Stimulated activated naive B cell treated with anti-CD40 and anti-IgM and Interleukin-4, amounts not matched to agents 10 μg/mL and 1 μg/mL and 100 μg/mL, for 72 hours (primary cell): ENCODE measurements around the gene MRPL41.
"Not testable (repeated sequence)": the region's sequence is repeated elsewhere in the genome, so short reads cannot be mapped to it uniquely, and the experiment has no call there.

Source experiments
- ATAC-seq, 2 donors: fragments of 150-1000 bp; cut with Tn5 transposase; replicated peaks; 2 replicates each; pipeline ENCODE4 v1.10.0; 2021; ENCODE audit warnings: moderate library complexity in 1 of 2
- DNase-seq: peaks from one replicate; pipeline ENCODE4 v3.0.0; 2021
- H3K27ac Mint-ChIP-seq: one replicate; pipeline ENCODE4 v1.8.0; 2022; ENCODE audit warnings: mild to moderate bottlenecking, mixed read lengths
- H3K27me3 Mint-ChIP-seq, 2 donors: one replicate each; pipeline ENCODE4 v1.8.0; 2022; ENCODE audit warnings: mixed read lengths in 2 of 2
- H3K36me3 Mint-ChIP-seq, 2 donors: one replicate each; pipeline ENCODE4 v1.8.0; 2022; ENCODE audit warnings: mixed read lengths in 2 of 2, mild to moderate bottlenecking in 1 of 2
- H3K4me1 Mint-ChIP-seq, 2 donors: one replicate each; pipeline ENCODE4 v1.8.0; 2022; ENCODE audit warnings: mixed read lengths in 2 of 2, mild to moderate bottlenecking in 1 of 2
- H3K4me3 Mint-ChIP-seq, 2 donors: one replicate each; pipeline ENCODE4 v1.8.0; 2022; ENCODE audit warnings: mild to moderate bottlenecking in 2 of 2, mixed read lengths in 2 of 2, moderate library complexity in 1 of 2
- H3K9me3 Mint-ChIP-seq, 2 donors: one replicate each; pipeline ENCODE4 v1.8.0; 2022; ENCODE audit warnings: mixed read lengths in 2 of 2, mild to moderate bottlenecking in 1 of 2

MRPL41 gene

DNA sequence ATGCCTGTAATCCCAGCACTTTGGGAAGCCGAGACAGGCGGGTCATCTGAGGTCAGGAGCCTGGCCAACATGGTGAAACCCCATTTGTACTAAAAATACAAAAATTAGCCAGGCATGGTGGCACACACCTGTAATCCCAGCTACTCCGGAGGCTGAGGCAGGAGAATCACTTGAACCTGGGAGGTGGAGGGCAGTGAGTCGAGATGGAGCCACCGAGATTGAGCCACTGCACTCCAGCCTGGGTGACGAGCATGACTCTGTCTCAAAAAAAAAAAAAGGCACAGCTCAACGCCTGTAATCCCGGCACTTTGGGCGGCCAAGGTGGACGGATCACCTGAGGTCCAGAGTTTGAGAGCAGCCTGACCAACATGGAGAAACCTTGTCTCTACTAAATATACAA lies 2.0 kb downstream of the MRPL41 start:
- not testable (repeated sequence) for H3K9me3 Mint-ChIP-seq, H3K4me3 Mint-ChIP-seq, DNase-seq, ATAC-seq, H3K27me3 Mint-ChIP-seq, H3K27ac Mint-ChIP-seq
- peaks cover 15 to 28% of the 10 kb centered on the region in 2 donors for H3K4me1 Mint-ChIP-seq
- peaks cover 31 to 38% of the 10 kb centered on the region in 2 donors for H3K36me3 Mint-ChIP-seq

DNA sequence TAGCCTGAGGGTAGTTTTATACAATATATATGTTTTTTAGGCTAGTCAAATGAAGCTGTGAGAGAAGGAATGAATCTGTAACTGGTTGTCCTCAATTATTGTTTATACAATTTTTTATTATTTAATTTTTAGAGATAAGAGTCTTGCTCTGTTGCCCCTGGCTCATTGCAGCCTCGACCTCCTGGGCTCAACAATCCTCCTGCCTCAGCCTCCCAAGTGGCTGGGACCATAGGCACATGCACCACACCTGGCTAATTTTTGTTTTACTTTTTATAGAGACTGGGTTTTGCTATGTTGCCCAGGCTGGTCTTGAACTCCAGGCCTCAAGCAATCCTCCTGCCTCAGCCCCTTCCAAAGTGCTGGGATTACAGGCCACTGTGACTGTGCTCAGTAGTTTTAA lies 2.7 kb downstream of the MRPL41 start:
- peaks cover 31 to 39% of the 10 kb centered on the region in 2 donors for H3K36me3 Mint-ChIP-seq
- H3K4me3 Mint-ChIP-seq: no peak overlapping the region
- peaks cover 12 to 21% of the 10 kb centered on the region in 2 donors for H3K4me1 Mint-ChIP-seq
- DNase-seq (no peak), ATAC-seq (no peak)
- no peaks in the 10 kb centered on the region for H3K27me3 Mint-ChIP-seq
- H3K27ac Mint-ChIP-seq: no peak overlapping the region
- no peaks in the 10 kb centered on the region for H3K9me3 Mint-ChIP-seq

DNA sequence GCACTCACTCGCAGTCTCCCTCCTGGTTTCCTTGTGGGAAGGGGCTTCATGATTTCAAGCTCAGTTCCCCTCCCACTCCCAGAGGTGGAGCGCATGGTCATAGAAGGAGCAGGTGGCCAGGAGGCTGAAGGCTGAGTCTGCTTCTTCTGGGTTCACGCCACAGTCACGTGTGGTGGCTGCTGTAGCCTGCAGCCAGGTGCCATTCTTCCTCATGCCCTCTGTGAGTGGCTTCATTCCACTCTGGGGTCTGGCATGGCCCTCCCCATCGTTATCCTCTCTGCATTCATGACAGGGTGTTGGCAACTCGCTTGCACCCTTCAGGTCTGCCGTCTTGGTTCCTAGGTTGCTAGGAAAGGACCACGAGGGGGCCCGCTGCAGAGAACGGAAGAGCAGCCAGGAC lies 3.5 kb downstream of the MRPL41 start:
- DNase-seq: no peak
- no peak for ATAC-seq
- H3K27ac Mint-ChIP-seq: peak overlapping the region; percentile 11
- H3K27me3 Mint-ChIP-seq: no peaks in the 10 kb centered on the region
- no peak overlapping the region for H3K4me3 Mint-ChIP-seq
- peaks cover 5 to 13% of the 10 kb centered on the region in 2 donors for H3K4me1 Mint-ChIP-seq
- no peaks in the 10 kb centered on the region for H3K9me3 Mint-ChIP-seq
- peaks cover 35 to 47% of the 10 kb centered on the region in 2 donors for H3K36me3 Mint-ChIP-seq

DNA sequence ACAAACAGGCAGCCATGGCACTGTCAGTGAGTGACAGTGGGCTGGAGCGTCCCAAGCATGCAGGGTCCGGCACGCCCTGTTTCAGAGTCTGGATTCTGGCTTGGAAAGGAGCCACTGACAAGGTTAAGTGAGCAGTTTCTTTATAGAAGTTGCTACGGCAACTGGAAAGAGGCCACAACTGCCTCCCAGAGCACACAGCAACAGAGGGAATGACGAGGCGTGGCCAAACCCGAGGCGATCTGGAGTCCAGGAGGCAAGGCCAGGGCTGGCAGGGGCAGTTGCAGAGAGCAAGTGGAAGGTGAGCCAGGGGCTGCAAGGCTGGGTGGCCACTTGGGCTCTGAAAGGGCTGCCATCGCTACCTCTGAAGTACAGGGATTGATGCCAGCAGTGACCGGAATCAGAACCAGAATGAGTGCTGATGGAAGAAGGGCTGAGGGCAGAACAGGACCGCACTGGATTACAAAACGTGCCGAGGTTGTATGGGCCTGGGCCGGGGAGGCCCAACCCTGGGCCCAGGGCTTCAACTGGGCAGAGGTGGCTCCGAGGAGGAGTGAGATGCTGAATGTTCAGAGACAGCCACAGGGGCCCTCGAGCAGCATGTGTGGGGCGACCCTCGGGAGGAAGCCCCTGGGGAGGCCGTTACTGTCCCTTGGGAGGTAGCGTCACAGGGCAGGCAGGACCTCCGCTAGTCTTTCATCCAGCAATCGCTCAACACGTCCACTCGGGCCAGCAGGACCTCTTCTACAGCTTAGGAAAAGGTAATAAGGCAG lies 4.6 kb downstream of the MRPL41 start:
- Mint-ChIP-seq H3K36me3 (peaks cover 37 to 52% of the 10 kb centered on the region in 2 donors), H3K4me3 (no peak overlapping the region), H3K9me3 (no peaks in the 10 kb centered on the region), H3K4me1 (peaks cover 3 to 9% of the 10 kb centered on the region in 2 donors), H3K27me3 (no peaks in the 10 kb centered on the region), H3K27ac (peak overlapping the region; percentile 62)
- DNase-seq (no peak), ATAC-seq (no peak)

DNA sequence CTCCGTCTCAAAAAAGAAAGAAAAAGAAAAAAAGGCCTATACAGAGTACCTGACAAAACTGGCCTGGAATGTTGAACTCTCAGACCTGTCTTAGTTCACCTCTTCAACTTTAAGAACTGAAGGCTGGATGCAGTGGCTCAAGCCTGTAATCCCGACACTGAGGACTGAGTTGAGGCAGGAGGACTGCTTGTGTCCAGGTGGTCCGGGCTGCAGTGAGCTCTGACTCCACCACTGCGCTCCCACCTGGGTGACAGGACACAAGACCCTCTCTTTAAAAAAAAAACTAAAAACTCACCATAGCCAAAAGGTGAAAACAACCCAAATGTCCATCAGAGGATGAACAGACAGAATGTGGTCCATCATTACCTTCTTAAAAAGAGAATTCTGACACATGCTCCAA lies 6.4 kb downstream of the MRPL41 start:
- no peak overlapping the region for H3K4me3 Mint-ChIP-seq
- H3K27ac Mint-ChIP-seq: no peak overlapping the region
- no peak for DNase-seq
- H3K4me1 Mint-ChIP-seq: no peaks in the 10 kb centered on the region
- no peak for ATAC-seq
- no peaks in the 10 kb centered on the region for H3K27me3 Mint-ChIP-seq
- peaks cover 43 to 61% of the 10 kb centered on the region in 2 donors for H3K36me3 Mint-ChIP-seq
- no peaks in the 10 kb centered on the region for H3K9me3 Mint-ChIP-seq

DNA sequence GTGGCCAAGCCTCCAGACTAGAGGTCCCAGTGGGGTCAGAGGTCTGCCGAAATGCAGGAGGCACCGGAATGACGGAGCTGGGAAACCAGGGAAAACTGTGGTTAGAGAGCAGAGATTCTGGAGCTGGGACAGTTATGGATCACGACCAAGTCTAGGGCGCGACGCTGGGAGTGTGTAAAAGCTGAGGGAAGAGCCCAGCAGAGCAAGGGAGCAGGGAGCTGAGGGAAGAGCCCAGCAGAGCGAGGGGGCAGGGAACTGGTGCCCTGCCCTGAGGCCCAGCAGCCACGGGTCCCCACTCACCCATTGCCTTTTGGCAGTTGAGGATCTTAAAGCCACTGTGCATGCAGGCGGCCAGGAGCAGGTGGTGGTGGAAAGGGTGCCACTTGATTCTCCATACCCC lies 12.5 kb downstream of the MRPL41 start:
- ATAC-seq (no peak), DNase-seq (no peak)
- Mint-ChIP-seq H3K27me3 (no peaks in the 10 kb centered on the region), H3K4me1 (peaks cover 12 to 25% of the 10 kb centered on the region in 2 donors), H3K36me3 (peaks cover 42 to 57% of the 10 kb centered on the region in 2 donors), H3K4me3 (no peak overlapping the region), H3K9me3 (peaks cover 3 to 7% of the 10 kb centered on the region in 2 donors), H3K27ac (no peak overlapping the region)

- DNase-seq: no peak
- Mint-ChIP-seq H3K4me3 (peak overlapping the region in 1 of 2 donors; percentile 47), H3K27ac (no peak overlapping the region), H3K36me3 (peaks cover 40 to 56% of the 10 kb centered on the region in 2 donors), H3K9me3 (peaks cover 7% of the 10 kb centered on the region in 2 donors), H3K4me1 (peaks cover 15 to 25% of the 10 kb centered on the region in 2 donors), H3K27me3 (no peaks in the 10 kb centered on the region)
- no peak for ATAC-seq
These were observed 13.2 kb downstream of the MRPL41 start for GRCh38 chr9:137564817-137565411.

DNA sequence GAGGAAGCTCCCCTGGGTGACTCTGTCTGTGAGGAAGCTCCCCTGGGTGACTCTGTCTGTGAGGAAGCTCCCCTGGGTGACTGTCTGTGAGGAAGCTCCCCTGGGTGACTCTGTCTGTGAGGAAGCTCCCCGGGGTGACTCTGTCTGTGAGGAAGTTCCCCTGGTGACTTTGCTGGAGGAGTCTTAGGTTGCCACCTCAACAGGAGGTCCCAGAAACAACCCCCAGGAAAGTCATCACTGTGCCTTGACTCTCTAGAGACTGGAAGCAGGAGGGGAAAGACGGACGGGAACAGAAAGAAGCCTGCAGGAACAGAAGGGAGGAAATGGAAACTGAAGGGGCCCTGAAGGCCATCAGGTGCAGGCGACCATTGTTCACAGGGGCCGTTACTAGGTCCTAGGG lies 16.8 kb downstream of the MRPL41 start:
- not testable (repeated sequence) for H3K9me3 Mint-ChIP-seq, ATAC-seq, DNase-seq, H3K27me3 Mint-ChIP-seq, H3K4me3 Mint-ChIP-seq
- Mint-ChIP-seq H3K36me3 (peaks cover 44 to 50% of the 10 kb centered on the region in 2 donors), H3K27ac (peak overlapping the region; percentile 95), H3K4me1 (peaks cover 19 to 31% of the 10 kb centered on the region in 2 donors)

GRCh38 chr9:137569609-137570203 lies 18.0 kb downstream of the MRPL41 start:
- Mint-ChIP-seq H3K9me3 (peaks cover 5 to 7% of the 10 kb centered on the region in 2 donors), H3K27me3 (no peaks in the 10 kb centered on the region), H3K4me1 (peaks cover 12 to 20% of the 10 kb centered on the region in 2 donors), H3K27ac (no peak overlapping the region), H3K4me3 (no peak overlapping the region), H3K36me3 (peaks cover 36 to 45% of the 10 kb centered on the region in 2 donors)
- DNase-seq (no peak), ATAC-seq (no peak)

- Mint-ChIP-seq H3K9me3 (peaks cover 5 to 7% of the 10 kb centered on the region in 2 donors), H3K4me3 (no peak overlapping the region), H3K36me3 (peaks cover 41 to 50% of the 10 kb centered on the region in 2 donors), H3K27ac (peak overlapping the region; percentile 82), H3K27me3 (no peaks in the 10 kb centered on the region), H3K4me1 (peaks cover 19 to 26% of the 10 kb centered on the region in 2 donors)
- ATAC-seq (no peak), DNase-seq (no peak)
These were observed 18.9 kb downstream of the MRPL41 start for GRCh38 chr9:137570566-137570965.

DNA sequence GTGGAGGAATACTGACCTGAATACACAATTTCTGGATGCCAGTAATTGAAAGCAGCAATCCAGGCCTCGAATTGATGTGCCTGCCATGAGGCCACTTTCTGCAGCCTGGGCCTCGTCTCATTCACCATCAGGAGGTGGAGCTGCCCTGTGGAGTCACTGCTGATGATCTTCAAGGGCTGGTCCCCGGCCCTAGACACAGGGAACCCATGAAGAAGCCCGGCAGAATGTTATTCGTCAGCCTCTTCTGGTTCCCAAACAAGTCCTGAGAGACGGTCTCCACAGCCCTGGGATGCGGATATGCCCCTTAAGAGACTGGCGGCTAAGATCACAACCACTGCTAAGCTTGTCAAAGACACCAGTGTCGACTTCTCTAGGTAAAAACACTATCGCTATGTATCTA lies 22.5 kb downstream of the MRPL41 start:
- H3K4me1 Mint-ChIP-seq: peaks cover 27 to 49% of the 10 kb centered on the region in 2 donors
- peaks cover 0 to 3% of the 10 kb centered on the region in 2 donors for H3K9me3 Mint-ChIP-seq
- H3K36me3 Mint-ChIP-seq: peaks cover 38 to 47% of the 10 kb centered on the region in 2 donors
- ATAC-seq (no peak), DNase-seq (no peak)
- no peak overlapping the region for H3K4me3 Mint-ChIP-seq
- H3K27me3 Mint-ChIP-seq: no peaks in the 10 kb centered on the region
- H3K27ac Mint-ChIP-seq: no peak overlapping the region

- H3K4me3 Mint-ChIP-seq: no peak overlapping the region
- DNase-seq (no peak), ATAC-seq (no peak)
- peaks cover 36 to 41% of the 10 kb centered on the region in 2 donors for H3K36me3 Mint-ChIP-seq
- peak overlapping the region; percentile 11 for H3K27ac Mint-ChIP-seq
- H3K4me1 Mint-ChIP-seq: peaks cover 22 to 49% of the 10 kb centered on the region in 2 donors
- H3K9me3 Mint-ChIP-seq: no peaks in the 10 kb centered on the region
- no peaks in the 10 kb centered on the region for H3K27me3 Mint-ChIP-seq
These were observed 23.7 kb downstream of the MRPL41 start for GRCh38 chr9:137575364-137575715.

GRCh38 chr9:137575716-137576411 lies 24.2 kb downstream of the MRPL41 start:
- DNase-seq (no peak), ATAC-seq (no peak)
- no peaks in the 10 kb centered on the region for H3K9me3 Mint-ChIP-seq
- no peaks in the 10 kb centered on the region for H3K27me3 Mint-ChIP-seq
- no peak overlapping the region for H3K4me3 Mint-ChIP-seq
- H3K4me1 Mint-ChIP-seq: peaks cover 20 to 44% of the 10 kb centered on the region in 2 donors
- peak overlapping the region; percentile 37 for H3K27ac Mint-ChIP-seq
- peaks cover 34 to 38% of the 10 kb centered on the region in 2 donors for H3K36me3 Mint-ChIP-seq
